OCI-LY1 (cell line): ENCODE measurements around the gene MACROD2.

ENCODE experiments used
- EZH2 ChIP-seq: fragments of 200-600 bp; sonication (generic), shearing (Covaris generic); IDR thresholded peaks from 2 replicates; pipeline ENCODE4 v1.8.0; 2017; ENCODE audit warnings: borderline replicate concordance, mixed run types, mild to moderate bottlenecking, antibody characterized with exemption, low read length, moderate library complexity, mixed read lengths
- TF ChIP-seq, protein P1 (sequence below): fragments of 200-600 bp; sonication (generic), shearing (Covaris generic); IDR thresholded peaks from 2 replicates; pipeline ENCODE4 v1.5.1; 2017; ENCODE audit warnings: mild to moderate bottlenecking, antibody characterized with exemption, low read length, moderate library complexity, mixed read lengths

DNA sequence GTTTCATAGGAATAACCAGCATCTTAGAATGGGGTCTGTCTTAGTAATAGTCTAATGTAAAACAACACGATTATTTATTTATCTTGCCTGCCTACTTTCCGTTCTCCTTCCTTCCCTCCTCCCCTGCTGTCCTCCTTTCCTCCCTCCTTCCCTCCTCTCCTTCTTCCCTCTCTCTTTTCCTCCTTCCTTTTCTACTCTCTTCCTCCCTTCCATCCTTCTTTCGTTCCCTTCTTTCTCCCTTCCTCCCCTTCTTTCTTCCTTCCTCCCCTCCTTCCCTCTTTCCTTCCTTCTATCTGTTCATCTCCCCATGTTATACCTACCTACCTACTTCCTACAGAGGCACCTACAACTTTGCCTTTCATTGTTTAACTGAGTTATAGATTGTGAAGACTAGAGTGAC is 1637.4 kb downstream of the MACROD2 start:
- TF ChIP-seq, protein P1, sequence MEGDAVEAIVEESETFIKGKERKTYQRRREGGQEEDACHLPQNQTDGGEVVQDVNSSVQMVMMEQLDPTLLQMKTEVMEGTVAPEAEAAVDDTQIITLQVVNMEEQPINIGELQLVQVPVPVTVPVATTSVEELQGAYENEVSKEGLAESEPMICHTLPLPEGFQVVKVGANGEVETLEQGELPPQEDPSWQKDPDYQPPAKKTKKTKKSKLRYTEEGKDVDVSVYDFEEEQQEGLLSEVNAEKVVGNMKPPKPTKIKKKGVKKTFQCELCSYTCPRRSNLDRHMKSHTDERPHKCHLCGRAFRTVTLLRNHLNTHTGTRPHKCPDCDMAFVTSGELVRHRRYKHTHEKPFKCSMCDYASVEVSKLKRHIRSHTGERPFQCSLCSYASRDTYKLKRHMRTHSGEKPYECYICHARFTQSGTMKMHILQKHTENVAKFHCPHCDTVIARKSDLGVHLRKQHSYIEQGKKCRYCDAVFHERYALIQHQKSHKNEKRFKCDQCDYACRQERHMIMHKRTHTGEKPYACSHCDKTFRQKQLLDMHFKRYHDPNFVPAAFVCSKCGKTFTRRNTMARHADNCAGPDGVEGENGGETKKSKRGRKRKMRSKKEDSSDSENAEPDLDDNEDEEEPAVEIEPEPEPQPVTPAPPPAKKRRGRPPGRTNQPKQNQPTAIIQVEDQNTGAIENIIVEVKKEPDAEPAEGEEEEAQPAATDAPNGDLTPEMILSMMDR: no peak
- no peak for TF ChIP-seq EZH2
